Measurements from ENCODE around the gene CDK15. TPM values are rescaled to one million over a fixed set of nuclear protein-coding genes. Genes with fewer than 3 reads are reported as not detected.

The CDK15 gene
- total and polyA plus RNA-seq, 11 donors = 0.07 to 0.50 (median 0.18) TPM; not detected in 3

GRCh38 chr2:201915446-201915845 lies 109.1 kb downstream of the CDK15 start:
- ATAC-seq = no peak
- Histone ChIP-seq H3K27ac (no peak overlapping the region), H3K4me1 (no peaks in the 10 kb centered on the region), H3K4me3 (no peak overlapping the region), H3K36me3 (no peaks in the 10 kb centered on the region), H3K9me3 (no peaks in the 10 kb centered on the region), H3K27me3 (peaks cover 0 to 19% (median 0%) of the 10 kb centered on the region in 9 donors)
- no peak for DNase-seq
- intact Hi-C loops (cut with DNase I) = no loop called here
- no peak for TF ChIP-seq POLR2A (IDR thresholded peaks at IDR 0.05)
- no peak for TF ChIP-seq CTCF (IDR thresholded peaks at IDR 0.05)
- 88 to 91% (median 90%) methylated on average over 3 of the region's 3 CpGs for WGBS, 4 donors

- no peak overlapping the region for H3K4me3 ChIP-seq
- no peak for ATAC-seq
- DNase-seq = no peak
- H3K27ac ChIP-seq = no peak overlapping the region
- H3K27me3 ChIP-seq = peaks cover 0 to 19% (median 0%) of the 10 kb centered on the region in 9 donors
- intact Hi-C loops (cut with DNase I) = no loop called here
- H3K9me3 ChIP-seq = no peaks in the 10 kb centered on the region
- no peaks in the 10 kb centered on the region for H3K4me1 ChIP-seq
- no peak for TF ChIP-seq CTCF (IDR thresholded peaks at IDR 0.05)
- no peak for TF ChIP-seq POLR2A (IDR thresholded peaks at IDR 0.05)
- no peaks in the 10 kb centered on the region for H3K36me3 ChIP-seq
- WGBS, 4 donors = 80 to 96% (median 95%) methylated on average over 4 of the region's 4 CpGs
These were observed 110.2 kb downstream of the CDK15 start for GRCh38 chr2:201916565-201916964.

- WGBS, 4 donors = 60 to 69% (median 64%) methylated on average over 10 of the region's 10 CpGs
- ATAC-seq (no peak), DNase-seq (no peak)
- peaks cover 0 to 19% (median 0%) of the 10 kb centered on the region in 9 donors for H3K27me3 ChIP-seq
- no peaks in the 10 kb centered on the region for H3K4me1 ChIP-seq
- intact Hi-C loops (cut with DNase I) = no loop called here
- H3K36me3 ChIP-seq = no peaks in the 10 kb centered on the region
- peaks cover 0 to 2% (median 0%) of the 10 kb centered on the region in 12 donors for H3K9me3 ChIP-seq
- H3K27ac ChIP-seq = no peak overlapping the region
- H3K4me3 ChIP-seq = no peak overlapping the region
- TF ChIP-seq CTCF (IDR thresholded peaks at IDR 0.05) (no peak), POLR2A (IDR thresholded peaks at IDR 0.05) (no peak)
These were observed 112.4 kb downstream of the CDK15 start for GRCh38 chr2:201918616-201919307.

- WGBS, 4 donors = 91 to 92% (median 92%) methylated on average over 6 of the region's 6 CpGs
- no peaks in the 10 kb centered on the region for H3K4me1 ChIP-seq
- TF ChIP-seq CTCF (IDR thresholded peaks at IDR 0.05) = no peak
- no peak for TF ChIP-seq POLR2A (IDR thresholded peaks at IDR 0.05)
- DNase-seq (no peak), ATAC-seq (no peak)
- H3K27ac ChIP-seq = no peak overlapping the region
- H3K36me3 ChIP-seq = no peaks in the 10 kb centered on the region
- peaks cover 0 to 2% (median 0%) of the 10 kb centered on the region in 12 donors for H3K9me3 ChIP-seq
- peaks cover 0 to 19% (median 0%) of the 10 kb centered on the region in 9 donors for H3K27me3 ChIP-seq
- no peak overlapping the region for H3K4me3 ChIP-seq
- intact Hi-C loops (cut with DNase I) = no loop called here
These were observed 112.9 kb downstream of the CDK15 start for GRCh38 chr2:201919308-201919634.
